ENCODE measurements around the gene ANGPTL8.

ANGPTL8 gene

GRCh38 chr19:11194656-11195558 lies 44.5 kb upstream of the ANGPTL8 start:
- no peak for TF ChIP-seq CTCF (conservative IDR thresholded peaks at IDR 0.05; ENCODE audit: low read length)
- no peak for DNase-seq (ENCODE audit: low read depth)
- H3K4me3 ChIP-seq (ENCODE audit: low read length): peak overlapping the region; percentile 97

GRCh38 chr19:11195681-11196080 lies 43.7 kb upstream of the ANGPTL8 start:
- DNase-seq (ENCODE audit: low read depth): no peak
- H3K4me3 ChIP-seq (ENCODE audit: low read length): peak overlapping the region; percentile 97
- no peak for TF ChIP-seq CTCF (conservative IDR thresholded peaks at IDR 0.05; ENCODE audit: low read length)

- DNase-seq (ENCODE audit: low read depth): peak; percentile 33
- no peak for TF ChIP-seq CTCF (conservative IDR thresholded peaks at IDR 0.05; ENCODE audit: low read length)
- peak overlapping the region; percentile 97 for H3K4me3 ChIP-seq (ENCODE audit: low read length)
Measured at GRCh38 chr19:11196406-11197287, 42.8 kb upstream of the ANGPTL8 start.

- H3K4me3 ChIP-seq (ENCODE audit: low read length): peak within 1 kb of the TSS; percentile 97
- DNase-seq (ENCODE audit: low read depth): peak; percentile 63
- no peak for TF ChIP-seq CTCF (conservative IDR thresholded peaks at IDR 0.05; ENCODE audit: low read length)
Measured at GRCh38 chr19:11197291-11198174, 41.9 kb upstream of the ANGPTL8 start, which contains the start of gene KANK2. KANK2 (minus strand) TSS chr19:11197545; CDS start chr19:11194511, 3,034 bp downstream.

GRCh38 chr19:11198175-11198534 lies 41.3 kb upstream of the ANGPTL8 start:
- H3K4me3 ChIP-seq (ENCODE audit: low read length): peak overlapping the region; percentile 38; the same call in 1 of the 2 replicates
- DNase-seq (ENCODE audit: low read depth): no peak
- TF ChIP-seq CTCF (conservative IDR thresholded peaks at IDR 0.05; ENCODE audit: low read length): no peak

- no peak overlapping the region for H3K4me3 ChIP-seq (ENCODE audit: low read length)
- no peak for DNase-seq (ENCODE audit: low read depth)
- TF ChIP-seq CTCF (conservative IDR thresholded peaks at IDR 0.05; ENCODE audit: low read length): no peak
Measured at GRCh38 chr19:11198769-11199424, 40.5 kb upstream of the ANGPTL8 start.

Data from AG10803 (cell line).